ENCODE results near the gene KLHL8. TPM values are rescaled to one million over a fixed set of nuclear protein-coding genes. Genes with fewer than 3 reads are reported as not detected.

The KLHL8 gene
- total and polyA plus RNA-seq, 5 donors = 3.4 to 14.6 (median 11.7) TPM

DNA sequence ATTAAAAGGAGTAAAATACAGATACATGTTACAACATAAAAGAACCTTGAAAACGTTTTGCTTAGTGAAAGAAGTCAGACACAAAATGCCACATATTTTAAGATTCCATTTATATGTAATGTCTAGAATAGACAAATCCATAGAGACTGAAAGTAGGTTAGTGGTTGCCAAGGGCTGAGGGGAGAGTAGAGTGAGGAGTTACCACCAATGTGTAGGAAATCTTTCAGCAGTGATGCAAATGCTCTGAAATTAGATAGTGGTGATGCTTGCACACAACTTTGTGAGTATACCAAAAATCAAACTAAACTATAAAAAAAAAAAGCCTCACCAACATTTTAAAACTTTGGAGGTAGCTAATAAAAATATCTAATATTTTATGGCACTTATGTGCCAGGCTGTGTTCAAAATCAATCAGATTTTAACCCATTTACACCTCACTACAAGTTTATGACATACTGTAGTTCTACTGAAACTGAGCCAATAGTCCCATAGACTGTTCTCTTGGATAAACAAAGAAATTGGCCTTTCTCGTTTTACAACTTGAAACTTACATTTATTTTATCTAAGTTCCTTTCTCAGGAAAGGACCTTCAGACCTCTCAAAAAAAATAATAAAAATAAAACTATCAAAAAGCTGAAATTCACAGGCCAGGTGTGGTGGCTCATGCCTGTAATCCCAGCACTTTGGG is 29.1 kb upstream of the KLHL8 start:
- no peak overlapping the region for H3K27ac ChIP-seq (ENCODE audit: low read length)
- H3K9me3 ChIP-seq (ENCODE audit: control insufficient read depth, low read length) = no peaks in the 10 kb centered on the region
- H3K4me3 ChIP-seq (ENCODE audit: low read length) = no peak overlapping the region
- no peak for ATAC-seq
- intact Hi-C loops (cut with DNase I) = no loop called here
- WGBS = 54% methylated on average over 2 of the region's 2 CpGs
- DNase-seq = no peak
- H3K4me1 ChIP-seq (ENCODE audit: control insufficient read depth, insufficient read depth, low read length) = no peaks in the 10 kb centered on the region
- no peaks in the 10 kb centered on the region for H3K27me3 ChIP-seq (ENCODE audit: control insufficient read depth, insufficient read depth)

DNA sequence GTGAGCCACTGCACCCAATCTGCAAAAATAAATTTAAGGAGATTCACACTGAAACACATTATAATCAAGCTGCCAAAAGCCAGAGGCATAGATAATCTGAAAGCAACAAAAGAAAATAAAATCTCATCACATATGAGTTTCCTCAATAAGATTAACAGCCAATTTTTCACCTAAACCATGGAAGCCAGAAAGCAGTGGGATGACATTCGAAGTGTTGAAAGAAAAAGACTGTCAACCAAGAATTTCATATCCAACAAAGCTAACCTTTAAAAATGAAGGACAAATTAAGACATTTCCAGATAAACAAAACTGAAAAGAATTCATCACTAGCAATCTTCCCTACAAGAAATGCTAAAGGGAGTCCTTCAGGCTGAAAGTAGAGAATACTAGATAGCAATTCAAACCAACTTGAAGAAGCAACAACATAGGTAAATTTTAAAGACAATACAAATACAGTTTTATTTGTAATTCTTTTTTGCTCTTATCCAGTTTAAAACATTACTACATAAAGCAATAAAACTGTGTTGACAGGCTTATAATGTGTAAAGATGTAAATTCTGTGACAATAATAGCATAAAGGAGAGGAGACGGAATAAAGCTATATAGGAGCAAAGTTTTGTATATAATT is 23.1 kb upstream of the KLHL8 start:
- no peak for DNase-seq
- Histone ChIP-seq H3K27ac (ENCODE audit: low read length) (no peak overlapping the region), H3K9me3 (ENCODE audit: control insufficient read depth, low read length) (no peaks in the 10 kb centered on the region), H3K4me3 (ENCODE audit: low read length) (no peak overlapping the region), H3K27me3 (ENCODE audit: control insufficient read depth, insufficient read depth) (no peaks in the 10 kb centered on the region), H3K4me1 (ENCODE audit: control insufficient read depth, insufficient read depth, low read length) (no peaks in the 10 kb centered on the region)
- intact Hi-C loops (cut with DNase I) = no loop called here
- ATAC-seq = no peak
- 96% methylated on average over 2 of the region's 2 CpGs for WGBS

- Histone ChIP-seq H3K27ac (ENCODE audit: low read length) (no peak overlapping the region), H3K4me1 (ENCODE audit: control insufficient read depth, insufficient read depth, low read length) (no peaks in the 10 kb centered on the region), H3K27me3 (ENCODE audit: control insufficient read depth, insufficient read depth) (no peaks in the 10 kb centered on the region), H3K9me3 (ENCODE audit: control insufficient read depth, low read length) (no peaks in the 10 kb centered on the region), H3K4me3 (ENCODE audit: low read length) (no peak overlapping the region)
- 56% methylated on average over 1 of the region's 1 CpG for WGBS
- intact Hi-C loops (cut with DNase I) = no loop called here
- DNase-seq (no peak), ATAC-seq (no peak)
Measured at GRCh38 chr4:87241336-87241735, 20.9 kb upstream of the KLHL8 start.

- DNase-seq (no peak), ATAC-seq (no peak)
- 30% methylated on average over 1 of the region's 1 CpG for WGBS
- Histone ChIP-seq H3K4me1 (ENCODE audit: control insufficient read depth, insufficient read depth, low read length) (no peaks in the 10 kb centered on the region), H3K9me3 (ENCODE audit: control insufficient read depth, low read length) (no peaks in the 10 kb centered on the region), H3K27me3 (ENCODE audit: control insufficient read depth, insufficient read depth) (no peaks in the 10 kb centered on the region), H3K27ac (ENCODE audit: low read length) (no peak overlapping the region), H3K4me3 (ENCODE audit: low read length) (no peak overlapping the region)
- intact Hi-C loops (cut with DNase I) = no loop called here
Measured at GRCh38 chr4:87240341-87240740, 19.9 kb upstream of the KLHL8 start.

DNA sequence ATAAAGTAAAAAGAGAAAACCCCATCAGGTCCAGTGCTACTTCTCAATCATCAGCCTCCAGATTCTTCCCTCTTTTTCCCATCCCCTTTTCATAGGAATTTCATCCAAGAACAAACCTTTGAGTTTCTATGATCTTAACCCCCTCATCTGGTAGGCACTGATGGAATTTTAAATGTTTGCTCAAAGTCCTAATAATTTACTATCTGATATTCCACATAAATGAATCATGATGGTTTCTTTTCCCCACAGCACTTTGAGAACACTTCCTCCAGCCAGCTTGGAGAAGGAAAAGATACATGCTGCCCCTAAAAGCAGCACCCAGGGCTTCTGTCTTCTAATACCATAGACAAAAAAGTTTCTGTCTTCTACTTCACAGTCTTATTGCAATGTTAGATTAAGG is 19.4 kb upstream of the KLHL8 start:
- intact Hi-C loops (cut with DNase I) = loop anchor here (10.0 kb wide), 2 partner anchors 85 to 315 kb away; no protein-coding TSS in a partner anchor
- H3K4me3 ChIP-seq (ENCODE audit: low read length) = no peak overlapping the region

DNA sequence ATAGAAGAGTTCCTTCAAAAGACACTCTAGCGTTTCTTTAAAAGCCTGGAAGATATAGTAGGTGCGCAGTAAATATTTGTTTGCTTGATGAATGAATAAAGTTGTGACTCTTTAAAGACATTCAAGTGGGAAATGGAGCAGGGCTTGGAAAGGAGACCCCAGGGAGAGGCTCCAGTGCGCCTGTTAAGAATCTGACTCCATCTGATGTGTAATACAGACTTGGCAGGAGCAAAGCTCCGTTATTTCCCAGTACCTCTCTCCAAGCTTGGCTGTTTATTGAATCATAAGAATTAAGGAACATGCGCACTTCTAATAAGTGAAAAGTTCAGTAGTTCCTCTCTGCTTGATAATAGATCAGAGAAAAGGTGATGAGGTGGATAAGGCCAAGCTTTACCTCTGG is 18.8 kb upstream of the KLHL8 start:
- Histone ChIP-seq H3K4me3 (ENCODE audit: low read length) (no peak overlapping the region), H3K9me3 (ENCODE audit: control insufficient read depth, low read length) (no peaks in the 10 kb centered on the region), H3K4me1 (ENCODE audit: control insufficient read depth, insufficient read depth, low read length) (no peaks in the 10 kb centered on the region), H3K27me3 (ENCODE audit: control insufficient read depth, insufficient read depth) (no peaks in the 10 kb centered on the region), H3K27ac (ENCODE audit: low read length) (no peak overlapping the region)
- WGBS = 78% methylated on average over 5 of the region's 5 CpGs
- DNase-seq = no peak
- intact Hi-C loops (cut with DNase I) = loop anchor here (10.0 kb wide), 2 partner anchors 84 to 314 kb away; no protein-coding TSS in a partner anchor
- no peak for ATAC-seq

More for the DNA sequence above, 19.4 kb upstream of the KLHL8 start:
- DNase-seq (no peak), ATAC-seq (no peak)
- H3K27me3 ChIP-seq (ENCODE audit: control insufficient read depth, insufficient read depth) = no peaks in the 10 kb centered on the region
- H3K4me1 ChIP-seq (ENCODE audit: control insufficient read depth, insufficient read depth, low read length) = no peaks in the 10 kb centered on the region
- no peaks in the 10 kb centered on the region for H3K9me3 ChIP-seq (ENCODE audit: control insufficient read depth, low read length)
- H3K27ac ChIP-seq (ENCODE audit: low read length) = no peak overlapping the region

GRCh38 chr4:87236861-87237260 is 16.4 kb upstream of the KLHL8 start:
- no peak for ATAC-seq
- no peak overlapping the region for H3K4me3 ChIP-seq (ENCODE audit: low read length)
- no peaks in the 10 kb centered on the region for H3K4me1 ChIP-seq (ENCODE audit: control insufficient read depth, insufficient read depth, low read length)
- no peaks in the 10 kb centered on the region for H3K9me3 ChIP-seq (ENCODE audit: control insufficient read depth, low read length)
- no peak for DNase-seq
- H3K27me3 ChIP-seq (ENCODE audit: control insufficient read depth, insufficient read depth) = no peaks in the 10 kb centered on the region
- H3K27ac ChIP-seq (ENCODE audit: low read length) = no peak overlapping the region
- 82% methylated on average over 9 of the region's 9 CpGs for WGBS
- intact Hi-C loops (cut with DNase I) = loop anchor here (2.0 to 10.0 kb wide), 3 partner anchors 82 to 312 kb away; no protein-coding TSS in a partner anchor

- 42% methylated on average over 4 of the region's 4 CpGs for WGBS
- DNase-seq (no peak), ATAC-seq (peak in 1 of 2 donors; percentile 42)
- H3K9me3 ChIP-seq (ENCODE audit: control insufficient read depth, low read length) = no peaks in the 10 kb centered on the region
- H3K4me1 ChIP-seq (ENCODE audit: control insufficient read depth, insufficient read depth, low read length) = no peaks in the 10 kb centered on the region
- H3K4me3 ChIP-seq (ENCODE audit: low read length) = peak overlapping the region; percentile 82
- no peak overlapping the region for H3K27ac ChIP-seq (ENCODE audit: low read length)
- intact Hi-C loops (cut with DNase I) = loop anchor here (10.0 kb wide), 2 partner anchors 80 to 310 kb away; no protein-coding TSS in a partner anchor
- no peaks in the 10 kb centered on the region for H3K27me3 ChIP-seq (ENCODE audit: control insufficient read depth, insufficient read depth)
Measured at GRCh38 chr4:87235020-87235671, 14.7 kb upstream of the KLHL8 start.

GRCh38 chr4:87232216-87232615 is 11.8 kb upstream of the KLHL8 start:
- 83% methylated on average over 2 of the region's 2 CpGs for WGBS
- ATAC-seq (no peak), DNase-seq (no peak)
- Histone ChIP-seq H3K9me3 (ENCODE audit: control insufficient read depth, low read length) (no peaks in the 10 kb centered on the region), H3K27ac (ENCODE audit: low read length) (no peak overlapping the region), H3K27me3 (ENCODE audit: control insufficient read depth, insufficient read depth) (no peaks in the 10 kb centered on the region), H3K4me1 (ENCODE audit: control insufficient read depth, insufficient read depth, low read length) (no peaks in the 10 kb centered on the region), H3K4me3 (ENCODE audit: low read length) (no peak overlapping the region)
- intact Hi-C loops (cut with DNase I) = loop anchor here (5.0 to 10.0 kb wide), 3 partner anchors 77 to 307 kb away; no protein-coding TSS in a partner anchor

DNA sequence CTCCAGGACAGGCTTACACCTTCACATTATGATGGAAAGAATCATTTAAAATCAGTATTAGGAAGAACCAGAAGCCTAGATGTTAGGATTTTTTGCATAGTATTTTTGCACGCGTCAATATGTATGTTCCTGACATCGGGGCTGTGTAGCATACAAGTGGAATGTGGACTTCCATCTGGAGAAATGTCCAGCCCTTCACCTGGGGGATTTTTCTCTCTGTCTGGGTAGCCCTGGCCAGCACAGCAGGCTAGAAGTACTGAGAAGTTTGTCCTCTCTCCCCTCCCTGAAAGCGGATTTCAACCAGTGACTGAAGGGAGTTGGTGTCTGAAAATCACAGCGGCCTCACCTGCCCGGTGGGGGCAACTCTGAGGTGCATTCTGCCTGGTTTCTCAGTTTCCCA is 10.4 kb upstream of the KLHL8 start:
- no peak for ATAC-seq

DNA sequence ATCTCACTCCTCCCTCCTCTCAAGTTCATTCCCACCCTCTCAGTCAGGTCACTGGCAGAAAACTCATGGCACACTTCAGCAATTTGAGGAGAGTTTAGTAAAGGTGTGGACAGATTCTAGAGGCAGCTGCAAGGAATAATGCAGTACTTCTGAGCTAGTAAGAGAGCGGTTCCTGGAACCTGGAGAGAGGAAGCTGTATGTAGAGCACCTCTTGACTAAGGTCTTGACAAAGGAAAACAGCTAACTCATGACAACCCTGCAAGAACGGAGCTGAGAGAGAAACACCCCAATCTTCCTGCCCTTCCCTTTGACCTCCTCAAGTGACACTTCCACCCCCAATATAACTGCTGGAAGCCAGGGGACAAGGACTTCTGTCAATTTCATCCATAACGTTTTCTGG is 9.6 kb upstream of the KLHL8 start:
- ATAC-seq (no peak), DNase-seq (no peak)
- 70% methylated on average over 3 of the region's 3 CpGs for WGBS
- Histone ChIP-seq H3K4me1 (ENCODE audit: control insufficient read depth, insufficient read depth, low read length) (no peaks in the 10 kb centered on the region), H3K27ac (ENCODE audit: low read length) (no peak overlapping the region), H3K27me3 (ENCODE audit: control insufficient read depth, insufficient read depth) (no peaks in the 10 kb centered on the region), H3K4me3 (ENCODE audit: low read length) (no peak overlapping the region), H3K9me3 (ENCODE audit: control insufficient read depth, low read length) (no peaks in the 10 kb centered on the region)
- intact Hi-C loops (cut with DNase I) = loop anchor here (5.0 to 10.0 kb wide), 3 partner anchors 75 to 305 kb away; no protein-coding TSS in a partner anchor

More for the DNA sequence above, 10.4 kb upstream of the KLHL8 start:
- WGBS = 76% methylated on average over 6 of the region's 6 CpGs
- Histone ChIP-seq H3K4me3 (ENCODE audit: low read length) (no peak overlapping the region), H3K4me1 (ENCODE audit: control insufficient read depth, insufficient read depth, low read length) (no peaks in the 10 kb centered on the region), H3K27me3 (ENCODE audit: control insufficient read depth, insufficient read depth) (no peaks in the 10 kb centered on the region), H3K27ac (ENCODE audit: low read length) (no peak overlapping the region), H3K9me3 (ENCODE audit: control insufficient read depth, low read length) (no peaks in the 10 kb centered on the region)
- DNase-seq = no peak
- intact Hi-C loops (cut with DNase I) = loop anchor here (5.0 to 10.0 kb wide), 3 partner anchors 76 to 306 kb away; no protein-coding TSS in a partner anchor

All from right cardiac atrium (tissue), 5 donors.